Activated gamma-delta T cell treated with anti-CD3 and anti-CD28 coated beads, Interleukin-2, amount 50 U/mL, for 16 hours (primary cell): ENCODE results near the gene PAX2.
A peak's percentile ranks its signal among the peaks of the same experiment; 100 is the strongest.

Experiments used
- DNase-seq: peaks from one replicate; pipeline ENCODE4 v3.0.0-alpha.2; 2020; ENCODE audit warnings: low read depth

PAX2 gene

GRCh38 chr10:100858261-100858660, 112.9 kb downstream of the PAX2 start:
- DNase-seq = no peak

GRCh38 chr10:100858747-100859483, 113.5 kb downstream of the PAX2 start:
- no peak for DNase-seq

DNA sequence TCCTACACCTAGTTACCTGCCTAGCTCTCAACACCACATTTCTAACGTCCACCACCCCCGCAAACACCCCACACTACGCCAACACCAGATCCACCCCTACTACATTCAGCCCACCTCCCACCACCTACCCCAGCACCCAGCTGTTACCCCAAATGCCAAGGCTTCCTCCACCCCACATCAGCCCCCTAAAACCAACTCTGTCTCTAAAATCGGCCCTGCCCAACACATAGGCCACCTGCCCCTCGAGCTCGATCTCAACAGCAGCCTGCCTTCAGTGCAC, 114.0 kb downstream of the PAX2 start:
- DNase-seq = no peak

- DNase-seq = no peak
Observed at GRCh38 chr10:100863433-100863832, 118.1 kb downstream of the PAX2 start.

DNA sequence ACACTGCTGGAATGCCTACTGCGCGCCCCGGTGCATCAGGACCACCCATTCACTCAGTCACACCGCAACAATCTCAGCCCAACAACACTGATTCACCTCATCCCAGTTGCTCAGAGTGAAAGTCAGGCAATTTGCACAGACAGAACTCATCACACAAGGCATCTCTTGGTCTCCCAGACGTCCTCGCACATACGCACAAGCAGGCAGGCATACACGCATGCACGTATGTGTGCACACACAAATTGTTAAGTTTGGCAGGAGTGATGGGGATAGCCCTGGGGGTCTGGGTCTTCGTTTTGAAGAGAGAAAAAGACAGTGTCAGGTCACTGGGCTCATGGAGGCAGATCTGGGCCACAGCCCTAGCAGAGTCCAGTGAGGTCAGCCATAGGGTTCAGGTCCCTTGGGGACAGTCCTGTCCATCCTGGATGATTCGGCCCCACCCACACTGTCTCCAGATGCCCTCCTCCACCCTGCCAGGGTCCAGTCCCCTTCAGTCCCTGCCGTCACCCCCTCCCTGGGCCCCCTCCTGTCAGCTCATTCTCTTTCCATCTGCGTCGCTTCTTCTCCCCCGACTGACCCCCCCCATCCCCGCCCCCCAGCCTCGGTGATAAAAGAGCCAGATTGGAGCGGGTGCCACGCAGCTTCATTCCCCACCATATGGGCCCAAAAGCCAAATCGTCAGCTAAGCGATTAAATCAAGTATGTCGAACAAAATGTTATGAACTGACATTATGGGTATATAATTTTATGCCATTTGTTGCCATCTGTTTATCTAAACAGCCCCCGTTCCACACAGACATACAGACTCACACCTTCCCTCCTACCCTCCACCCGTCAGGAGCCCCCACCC, 118.9 kb downstream of the PAX2 start:
- no peak for DNase-seq

DNA sequence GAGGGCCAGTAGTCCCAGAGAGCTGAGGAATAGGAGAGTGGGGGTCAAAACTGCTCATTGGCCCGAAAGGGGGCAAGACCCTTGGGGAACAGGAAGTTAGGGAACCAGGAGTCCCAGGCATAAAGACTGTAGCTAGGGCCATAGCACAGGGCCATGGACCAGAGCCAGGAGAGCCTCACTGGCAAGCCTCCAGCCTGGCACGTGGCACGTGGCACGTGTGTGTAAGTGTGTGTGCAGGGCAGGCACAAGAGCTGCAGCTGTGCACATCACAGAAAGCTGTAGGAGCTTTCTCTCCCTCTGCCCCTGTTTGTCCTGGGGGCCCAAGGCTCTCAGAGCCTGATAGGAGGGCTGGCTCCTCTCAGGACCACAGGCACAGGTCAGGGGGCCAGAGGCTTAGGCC, 119.6 kb downstream of the PAX2 start:
- DNase-seq = no peak

GRCh38 chr10:100866010-100866409, 120.6 kb downstream of the PAX2 start:
- DNase-seq = no peak

- no peak for DNase-seq
Observed at GRCh38 chr10:100866575-100867098, 121.3 kb downstream of the PAX2 start.

DNA sequence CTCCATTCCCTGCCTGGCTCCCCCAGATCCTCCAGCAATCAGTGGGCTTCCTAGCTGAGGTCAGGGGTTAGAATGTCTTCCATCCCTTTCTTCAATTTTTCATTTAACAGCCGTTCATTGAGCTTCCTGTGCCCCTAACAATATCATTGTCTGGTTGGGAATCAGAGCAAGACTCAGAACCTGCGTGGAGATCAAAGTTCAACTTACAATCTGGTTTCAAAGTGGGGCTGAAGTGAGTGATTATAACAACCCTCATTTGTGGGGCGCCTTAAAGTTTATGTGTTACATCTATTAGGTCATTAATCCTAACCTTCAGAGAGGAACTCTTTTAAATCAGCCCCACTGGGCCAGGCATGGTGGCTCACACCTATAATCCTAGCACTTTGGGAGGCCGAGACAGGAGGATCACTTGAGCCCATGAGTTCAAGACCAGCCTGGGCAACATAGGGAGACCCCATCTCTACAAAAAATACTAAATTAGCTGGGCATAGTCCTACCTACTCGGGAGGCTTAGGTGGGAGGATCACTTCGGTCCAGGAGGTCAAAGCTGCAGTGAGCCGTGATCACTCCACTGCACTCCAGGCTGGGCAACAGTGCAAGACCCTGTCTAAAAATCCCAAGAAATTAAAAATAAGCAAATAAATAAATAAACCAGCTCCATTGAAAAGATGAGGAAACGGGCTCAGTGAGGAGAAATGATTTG, 122.0 kb downstream of the PAX2 start:
- no peak for DNase-seq

GRCh38 chr10:100868382-100868781, 123.0 kb downstream of the PAX2 start:
- DNase-seq = no peak

DNA sequence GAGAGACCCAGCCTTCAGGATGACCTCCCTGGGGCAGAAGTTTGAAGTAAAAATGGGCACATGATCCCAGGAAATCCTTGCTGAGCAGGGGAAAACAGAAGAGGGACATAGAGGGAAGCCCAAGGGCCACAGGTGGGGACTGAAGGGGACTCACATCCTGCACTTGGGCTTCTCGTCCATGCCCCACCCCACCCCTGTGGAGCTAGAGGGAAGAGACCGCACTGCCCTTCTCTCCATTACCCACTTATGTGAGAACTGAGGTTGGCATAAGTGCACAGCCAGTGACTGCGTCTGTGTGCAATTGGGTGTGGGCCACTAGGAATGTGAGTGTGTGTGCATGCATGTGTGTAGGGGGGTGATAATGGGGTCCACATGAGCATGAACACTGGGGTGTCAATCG, 124.0 kb downstream of the PAX2 start:
- no peak for DNase-seq

DNA sequence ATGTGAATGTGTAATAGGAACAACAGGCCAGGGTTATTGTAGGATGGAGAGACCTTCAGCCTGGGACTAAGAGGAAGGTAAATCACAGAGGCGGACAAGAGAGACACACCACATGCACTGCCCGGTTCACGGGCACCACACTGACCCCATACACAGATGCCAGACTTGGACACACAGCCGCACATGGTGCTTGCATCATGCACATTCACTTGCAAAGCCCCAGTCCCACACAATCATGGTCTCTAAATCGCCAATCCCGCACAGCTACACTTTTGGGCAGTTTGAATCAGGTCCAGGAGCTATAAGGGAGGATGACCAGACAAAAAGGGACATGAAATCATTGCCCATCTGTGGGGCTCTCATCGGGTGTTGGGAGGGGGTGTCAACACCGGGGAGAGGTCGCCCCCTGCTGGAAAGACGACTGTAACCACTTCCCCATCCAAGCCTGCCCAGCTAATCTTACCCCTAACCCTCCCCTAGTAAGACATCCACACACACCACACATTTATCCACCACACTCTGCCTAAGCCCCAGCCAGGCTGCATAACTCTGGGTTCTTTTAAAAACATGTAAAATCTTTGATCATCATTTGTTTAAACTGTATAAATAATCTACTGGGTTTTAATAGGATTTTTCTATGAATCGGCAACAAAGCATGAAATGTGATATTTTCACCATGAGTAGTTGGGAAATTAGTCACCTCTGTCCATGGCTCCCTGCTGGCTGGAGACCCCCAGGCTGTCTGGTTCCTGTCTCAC, 126.8 kb downstream of the PAX2 start:
- DNase-seq = peak; percentile 10

DNA sequence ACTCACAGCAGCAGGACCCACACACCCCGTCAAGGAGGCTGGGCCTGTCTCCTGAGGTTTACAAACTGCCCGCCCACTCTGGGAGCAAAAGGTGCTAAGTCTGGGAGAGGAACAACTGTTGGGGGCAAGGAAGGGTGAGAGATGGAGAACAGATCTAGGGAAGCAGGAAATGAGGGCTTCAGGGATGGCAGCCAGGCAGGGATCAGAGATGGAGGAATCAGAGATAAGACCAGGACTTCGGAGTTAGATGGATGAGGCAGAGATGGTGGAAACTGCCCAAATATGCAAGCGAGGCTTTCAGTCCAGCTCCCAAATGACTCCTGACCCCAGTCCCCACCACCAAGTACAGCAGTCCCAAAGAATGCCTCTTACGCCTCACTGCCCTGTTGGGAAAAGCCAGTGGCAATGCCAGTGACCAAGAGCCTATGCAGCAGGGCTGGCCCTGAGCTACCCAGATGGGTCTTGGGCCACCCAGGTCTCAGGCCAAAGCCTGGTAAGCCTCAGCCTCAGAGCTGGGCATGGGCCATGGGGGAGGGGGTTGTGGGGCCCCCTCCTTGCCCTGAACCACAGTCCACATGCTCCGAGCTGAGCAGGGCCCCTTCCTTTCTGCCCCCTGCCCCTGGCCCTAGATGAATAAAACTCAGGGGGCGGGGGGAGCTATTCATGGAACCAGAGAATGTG, 127.9 kb downstream of the PAX2 start:
- no peak for DNase-seq

DNA sequence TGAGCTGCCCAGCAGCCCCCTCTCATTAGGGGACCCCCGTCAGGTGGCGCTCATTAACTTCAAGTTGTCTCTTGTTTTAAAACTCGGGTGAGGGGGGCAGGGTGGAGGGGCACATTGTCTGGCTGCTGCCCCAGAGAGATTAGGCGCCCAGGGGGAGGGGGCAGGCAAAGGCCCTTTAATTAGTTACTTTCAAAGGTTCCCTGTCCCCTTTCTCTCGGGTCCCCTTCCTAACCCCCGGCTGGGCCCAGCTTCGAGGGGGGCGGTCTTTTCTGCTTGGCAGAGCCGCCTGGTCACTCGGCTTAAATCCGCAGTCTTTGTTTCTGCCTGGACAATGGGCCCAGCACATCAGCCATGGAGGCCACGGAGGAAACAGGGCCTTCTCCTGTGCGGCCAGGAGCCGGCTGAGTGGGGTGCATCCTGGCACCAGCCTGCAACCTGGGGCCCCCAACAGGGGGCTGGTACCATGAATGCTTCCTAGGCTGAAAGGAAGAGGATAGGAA, 128.5 kb downstream of the PAX2 start:
- no peak for DNase-seq

- DNase-seq = no peak
Observed at GRCh38 chr10:100874702-100875483, 129.5 kb downstream of the PAX2 start.

DNA sequence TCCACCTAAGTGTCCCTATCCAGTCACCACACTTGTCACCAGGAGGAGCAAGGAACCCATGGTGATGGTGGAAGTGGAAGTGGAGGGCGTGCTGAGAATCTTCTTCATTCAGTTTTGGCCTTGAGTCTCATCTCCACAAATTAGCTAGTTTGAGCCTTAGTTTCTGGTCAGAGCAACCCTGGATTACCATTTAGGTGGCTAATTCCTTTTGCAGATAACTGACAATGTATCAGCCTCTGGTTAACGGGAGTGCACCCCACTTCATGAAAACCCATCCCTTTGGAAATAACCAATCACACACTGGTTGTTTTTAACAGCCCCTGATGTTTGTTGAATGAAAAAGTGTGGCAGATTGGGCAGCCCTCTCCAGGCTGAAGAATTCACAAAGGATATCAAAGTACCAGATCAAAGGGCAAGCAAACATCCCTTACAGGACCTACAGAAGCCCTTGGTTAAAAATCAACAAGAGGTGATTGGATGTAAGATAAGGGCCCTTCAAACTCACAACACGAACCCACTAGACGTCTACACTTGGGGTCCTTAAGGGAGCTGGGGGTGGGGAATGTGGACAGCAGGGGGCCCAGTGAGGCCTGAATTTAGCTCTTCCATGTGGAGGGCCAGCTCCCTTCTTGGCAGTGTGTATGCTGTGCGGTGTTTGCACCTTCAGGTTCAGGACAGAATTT, 130.2 kb downstream of the PAX2 start:
- no peak for DNase-seq

- no peak for DNase-seq
Observed at GRCh38 chr10:100876585-100877460, 131.4 kb downstream of the PAX2 start.

GRCh38 chr10:100877461-100877850, 132.1 kb downstream of the PAX2 start:
- no peak for DNase-seq
